HG02870 (cell line): ENCODE measurements around the gene BHLHE40.
A peak's percentile ranks its signal among the peaks of the same experiment; 100 is the strongest.

Source experiments
- ATAC-seq: cut with Tn5 transposase; IDR thresholded peaks from one replicate; pipeline ENCODE4 v1.9.1; 2021; ENCODE audit warnings: mild to moderate bottlenecking, moderate library complexity; ENCODE audit not compliant: unreplicated experiment

The BHLHE40 gene

GRCh38 chr3:4997946-4998345 is 18.7 kb downstream of the BHLHE40 start:
- ATAC-seq = no peak

GRCh38 chr3:4999531-5000184 is 20.4 kb downstream of the BHLHE40 start:
- ATAC-seq = peak; percentile 39

- no peak for ATAC-seq
These were observed 21.9 kb downstream of the BHLHE40 start for GRCh38 chr3:5001135-5001534.

- no peak for ATAC-seq
These were observed 22.6 kb downstream of the BHLHE40 start for GRCh38 chr3:5001805-5002173.

GRCh38 chr3:5002174-5002870 is 23.1 kb downstream of the BHLHE40 start:
- no peak for ATAC-seq

GRCh38 chr3:5002871-5003247 is 23.6 kb downstream of the BHLHE40 start:
- ATAC-seq = no peak

GRCh38 chr3:5004319-5005152 is 25.3 kb downstream of the BHLHE40 start:
- no peak for ATAC-seq

GRCh38 chr3:5005367-5005766 is 26.1 kb downstream of the BHLHE40 start:
- no peak for ATAC-seq

- ATAC-seq = peak; percentile 83
These were observed 27.5 kb downstream of the BHLHE40 start for GRCh38 chr3:5006755-5007202.

GRCh38 chr3:5007873-5008272 is 28.6 kb downstream of the BHLHE40 start:
- no peak for ATAC-seq

GRCh38 chr3:5009506-5010109 is 30.4 kb downstream of the BHLHE40 start:
- no peak for ATAC-seq

- ATAC-seq = no peak
These were observed 30.9 kb downstream of the BHLHE40 start for GRCh38 chr3:5010140-5010539.

GRCh38 chr3:5010706-5011554 is 31.7 kb downstream of the BHLHE40 start:
- ATAC-seq = no peak

GRCh38 chr3:5011555-5012256 is 32.5 kb downstream of the BHLHE40 start:
- ATAC-seq = peak; percentile 46

GRCh38 chr3:5012367-5012766 is 33.1 kb downstream of the BHLHE40 start:
- no peak for ATAC-seq

- no peak for ATAC-seq
These were observed 34.0 kb downstream of the BHLHE40 start for GRCh38 chr3:5013021-5013906.

- no peak for ATAC-seq
These were observed 35.2 kb downstream of the BHLHE40 start for GRCh38 chr3:5014391-5014790.

- ATAC-seq = no peak
These were observed 35.8 kb downstream of the BHLHE40 start for GRCh38 chr3:5015056-5015455.
